Dendritic cell treated with granulocyte-macrophage colony-stimulating factor and Interleukin-4, amounts not matched to agents 40 ng/mL and 50 ng/mL, for 4 days (primary cell): ENCODE data around the gene FAM110D.
A peak's percentile ranks its signal among the peaks of the same experiment; 100 is the strongest.

Source experiments
- H3K27ac Mint-ChIP-seq: one replicate; pipeline ENCODE4 v1.8.0; 2022; ENCODE audit warnings: mild to moderate bottlenecking, mixed read lengths
- H3K27me3 Mint-ChIP-seq: one replicate; pipeline ENCODE4 v1.8.0; 2022; ENCODE audit warnings: mild to moderate bottlenecking, mixed read lengths
- H3K36me3 Mint-ChIP-seq: one replicate; pipeline ENCODE4 v1.8.0; 2022; ENCODE audit warnings: low read depth, mixed read lengths
- H3K4me1 Mint-ChIP-seq: one replicate; pipeline ENCODE4 v1.8.0; 2022; ENCODE audit warnings: low read depth, mixed read lengths
- H3K4me3 Mint-ChIP-seq: one replicate; pipeline ENCODE4 v1.8.0; 2022; ENCODE audit warnings: mild to moderate bottlenecking, moderate library complexity, mixed read lengths
- H3K9me3 Mint-ChIP-seq: one replicate; pipeline ENCODE4 v1.8.0; 2022; ENCODE audit warnings: mixed read lengths
- intact Hi-C: fragments of 100-400 bp; cut with micrococcal nuclease; formaldehyde crosslinking; loops from one replicate; pipeline ENCODE4 v1.15.0; 2022

Gene FAM110D

GRCh38 chr1:26158908-26159742, at the start of gene FAM110D:
Gene FAM110D (plus strand): TSS chr1:26159079. CDS start chr1:26161292, 2,213 bp downstream.
- H3K9me3 Mint-ChIP-seq: no peaks in the 10 kb centered on the region
- H3K36me3 Mint-ChIP-seq: no peaks in the 10 kb centered on the region
- H3K27me3 Mint-ChIP-seq: peaks cover 89% of the 10 kb centered on the region
- H3K4me3 Mint-ChIP-seq: no peak within 1 kb of the TSS
- intact Hi-C loops: no loop called here
- H3K4me1 Mint-ChIP-seq: peaks cover 34% of the 10 kb centered on the region
- no peak within 1 kb of the TSS for H3K27ac Mint-ChIP-seq

GRCh38 chr1:26109229-26110164, 49.4 kb upstream of the FAM110D start:
- peak overlapping the region; percentile 88 for H3K27ac Mint-ChIP-seq
- peaks cover 28% of the 10 kb centered on the region for H3K36me3 Mint-ChIP-seq
- peaks cover 18% of the 10 kb centered on the region for H3K4me1 Mint-ChIP-seq
- H3K27me3 Mint-ChIP-seq: peaks cover 2% of the 10 kb centered on the region
- no peaks in the 10 kb centered on the region for H3K9me3 Mint-ChIP-seq
- intact Hi-C loops: loop anchor here (5.0 kb wide), 2 partner anchors 53 to 213 kb away; no protein-coding TSS in a partner anchor
- H3K4me3 Mint-ChIP-seq: peak overlapping the region; percentile 95

GRCh38 chr1:26110731-26111529, 47.9 kb upstream of the FAM110D start:
- peak overlapping the region; percentile 95 for H3K4me3 Mint-ChIP-seq
- peaks cover 2% of the 10 kb centered on the region for H3K27me3 Mint-ChIP-seq
- peaks cover 43% of the 10 kb centered on the region for H3K36me3 Mint-ChIP-seq
- peaks cover 10% of the 10 kb centered on the region for H3K4me1 Mint-ChIP-seq
- peak overlapping the region; percentile 88 for H3K27ac Mint-ChIP-seq
- intact Hi-C loops: no loop called here
- H3K9me3 Mint-ChIP-seq: no peaks in the 10 kb centered on the region

- Mint-ChIP-seq H3K27me3 (no peaks in the 10 kb centered on the region), H3K36me3 (peaks cover 49% of the 10 kb centered on the region), H3K9me3 (no peaks in the 10 kb centered on the region), H3K4me1 (peaks cover 10% of the 10 kb centered on the region), H3K27ac (peak within 1 kb of the TSS; percentile 88), H3K4me3 (peak within 1 kb of the TSS; percentile 95)
- intact Hi-C loops: loop anchor here (2.0 kb wide), 1 partner anchor 15 kb away; no protein-coding TSS in a partner anchor
Measured at GRCh38 chr1:26111530-26112406, 47.1 kb upstream of the FAM110D start, which contains the start of gene PDIK1L. Gene PDIK1L (plus strand): TSS chr1:26111824. CDS start chr1:26114309, 2,485 bp downstream.

GRCh38 chr1:26112407-26112775, 46.5 kb upstream of the FAM110D start:
- H3K27ac Mint-ChIP-seq: peak overlapping the region; percentile 88
- H3K36me3 Mint-ChIP-seq: peaks cover 55% of the 10 kb centered on the region
- no peaks in the 10 kb centered on the region for H3K9me3 Mint-ChIP-seq
- intact Hi-C loops: loop anchor here (2.0 kb wide), 1 partner anchor 14 kb away; no protein-coding TSS in a partner anchor
- peaks cover 10% of the 10 kb centered on the region for H3K4me1 Mint-ChIP-seq
- peak overlapping the region; percentile 95 for H3K4me3 Mint-ChIP-seq
- no peaks in the 10 kb centered on the region for H3K27me3 Mint-ChIP-seq

GRCh38 chr1:26114165-26114927, 44.5 kb upstream of the FAM110D start:
- no peaks in the 10 kb centered on the region for H3K9me3 Mint-ChIP-seq
- peaks cover 73% of the 10 kb centered on the region for H3K36me3 Mint-ChIP-seq
- no peaks in the 10 kb centered on the region for H3K27me3 Mint-ChIP-seq
- intact Hi-C loops: no loop called here
- H3K27ac Mint-ChIP-seq: no peak overlapping the region
- no peak overlapping the region for H3K4me3 Mint-ChIP-seq
- H3K4me1 Mint-ChIP-seq: peaks cover 21% of the 10 kb centered on the region

GRCh38 chr1:26119892-26120608, 38.8 kb upstream of the FAM110D start:
- Mint-ChIP-seq H3K27me3 (no peaks in the 10 kb centered on the region), H3K27ac (peak overlapping the region; percentile 47), H3K4me3 (no peak overlapping the region), H3K4me1 (peaks cover 47% of the 10 kb centered on the region), H3K9me3 (no peaks in the 10 kb centered on the region), H3K36me3 (peaks cover 44% of the 10 kb centered on the region)
- intact Hi-C loops: no loop called here

GRCh38 chr1:26121854-26122773, 36.8 kb upstream of the FAM110D start:
- H3K36me3 Mint-ChIP-seq: peaks cover 25% of the 10 kb centered on the region
- no peaks in the 10 kb centered on the region for H3K27me3 Mint-ChIP-seq
- peaks cover 48% of the 10 kb centered on the region for H3K4me1 Mint-ChIP-seq
- H3K27ac Mint-ChIP-seq: peak overlapping the region; percentile 69
- no peaks in the 10 kb centered on the region for H3K9me3 Mint-ChIP-seq
- H3K4me3 Mint-ChIP-seq: peak overlapping the region; percentile 4
- intact Hi-C loops: no loop called here

- Mint-ChIP-seq H3K9me3 (no peaks in the 10 kb centered on the region), H3K4me3 (no peak overlapping the region), H3K36me3 (peaks cover 14% of the 10 kb centered on the region), H3K4me1 (peaks cover 53% of the 10 kb centered on the region), H3K27me3 (no peaks in the 10 kb centered on the region), H3K27ac (no peak overlapping the region)
- intact Hi-C loops: no loop called here
Measured at GRCh38 chr1:26122988-26123973, 35.6 kb upstream of the FAM110D start.
